DMS53 (cell line): ENCODE data around the gene ZNF641.

Experiments used
- DNase-seq: peaks from one replicate; lab custom pipeline; 2025; lab: John Stamatoyannopoulos, UW

The ZNF641 gene

GRCh38 chr12:48350249-48351021 is at the start of gene ZNF641:
Gene ZNF641 (minus strand): TSS chr12:48350919. CDS start chr12:48348090, 2,829 bp downstream.
- DNase-seq = peak; percentile 98

DNA sequence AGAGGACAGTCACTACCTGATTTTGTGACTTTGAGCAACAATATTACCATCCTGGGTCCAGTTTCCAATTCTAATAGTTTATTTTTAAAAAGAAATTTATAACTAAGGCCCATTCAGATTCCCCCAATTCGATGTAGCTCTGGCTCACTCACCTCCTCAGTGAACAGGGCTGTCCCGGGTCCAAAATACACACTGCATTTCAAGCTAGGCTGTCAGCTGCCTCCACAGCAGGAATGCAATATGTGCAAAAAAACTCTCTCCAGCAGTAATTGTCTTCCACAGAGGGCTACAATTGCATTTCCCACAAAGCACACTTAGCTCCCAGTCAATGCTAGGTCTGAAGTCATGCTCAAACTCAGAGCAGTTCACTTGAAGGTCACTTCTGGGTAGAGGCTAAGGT is 39.3 kb upstream of the ZNF641 start:
- no peak for DNase-seq

DNA sequence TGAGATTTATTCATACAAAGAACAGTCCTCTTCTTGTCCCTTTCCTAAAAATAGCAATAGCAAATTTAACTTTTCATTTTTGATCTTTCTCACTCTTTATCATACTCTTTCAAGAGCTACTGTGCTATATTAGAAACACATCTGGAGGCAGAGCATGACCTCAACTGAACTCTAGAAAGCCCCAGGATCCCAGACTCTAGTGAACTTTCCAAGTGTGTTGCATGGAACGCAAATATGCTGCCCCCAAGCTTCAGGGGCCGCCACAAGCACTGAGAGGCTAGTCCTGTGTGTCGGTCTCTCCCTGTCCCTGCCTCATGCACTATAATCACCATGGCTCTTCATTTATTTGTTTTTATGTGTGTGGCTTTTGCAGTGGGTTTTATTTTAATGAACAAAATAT is 38.7 kb upstream of the ZNF641 start:
- no peak for DNase-seq

DNA sequence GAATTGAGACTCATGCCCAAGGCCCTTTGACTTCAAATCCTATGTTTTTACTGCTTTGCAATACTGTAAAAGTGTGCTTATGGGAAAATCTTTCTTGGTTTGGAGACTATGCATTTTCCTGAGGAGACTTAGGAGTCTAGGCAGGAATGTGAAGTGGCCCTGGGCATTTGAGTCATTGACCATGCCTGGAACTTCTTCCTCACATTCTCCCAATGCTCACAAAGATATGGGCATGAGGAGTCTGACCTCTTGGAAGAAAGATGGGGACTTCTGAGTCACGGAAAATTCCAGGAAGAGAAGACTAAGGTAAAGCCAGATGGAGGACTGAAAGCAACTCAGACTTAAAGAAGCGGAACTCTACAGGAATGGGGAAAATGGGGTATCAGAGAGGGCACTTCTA is 38.2 kb upstream of the ZNF641 start:
- no peak for DNase-seq

DNA sequence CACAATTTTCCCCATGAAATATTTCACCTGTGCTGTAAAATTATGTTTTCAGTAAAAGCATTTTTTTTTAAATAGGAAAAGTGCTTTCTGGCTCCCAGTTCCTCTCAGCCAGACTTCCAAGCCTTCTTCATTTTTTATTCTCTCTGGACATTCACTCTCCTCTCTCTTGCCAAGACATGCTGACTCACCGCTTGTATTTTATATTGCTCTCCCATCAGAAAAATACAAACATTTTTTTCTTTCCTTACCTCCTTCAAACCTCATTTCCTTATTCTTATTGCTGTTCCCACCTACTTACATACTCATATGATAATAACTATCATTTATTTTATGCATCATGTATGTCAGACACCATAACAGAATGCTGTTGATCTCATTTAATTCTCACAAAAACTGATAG is 37.7 kb upstream of the ZNF641 start:
- DNase-seq = no peak

DNA sequence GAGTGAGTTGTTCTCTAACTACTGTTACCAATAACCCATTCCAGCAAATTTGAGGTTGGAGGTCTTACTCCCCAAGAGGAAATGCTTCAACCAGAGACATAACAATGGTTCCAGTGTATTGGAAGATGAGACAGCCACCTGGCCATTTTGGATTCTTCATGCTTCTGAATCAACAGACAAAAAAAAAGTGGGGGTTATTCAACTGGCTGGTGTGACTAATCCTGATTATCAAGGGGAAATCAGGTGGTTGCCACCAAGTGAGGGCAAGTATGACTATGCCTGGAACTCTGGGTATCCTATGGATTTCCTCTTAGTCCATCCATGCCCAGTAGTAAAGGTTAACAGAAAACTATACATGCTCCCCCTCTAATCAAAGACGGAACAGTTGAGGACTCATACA is 29.9 kb upstream of the ZNF641 start:
- no peak for DNase-seq

GRCh38 chr12:48379794-48380193 is 29.1 kb upstream of the ZNF641 start:
- DNase-seq = no peak

GRCh38 chr12:48377646-48378045 is 26.9 kb upstream of the ZNF641 start:
- DNase-seq = no peak

DNA sequence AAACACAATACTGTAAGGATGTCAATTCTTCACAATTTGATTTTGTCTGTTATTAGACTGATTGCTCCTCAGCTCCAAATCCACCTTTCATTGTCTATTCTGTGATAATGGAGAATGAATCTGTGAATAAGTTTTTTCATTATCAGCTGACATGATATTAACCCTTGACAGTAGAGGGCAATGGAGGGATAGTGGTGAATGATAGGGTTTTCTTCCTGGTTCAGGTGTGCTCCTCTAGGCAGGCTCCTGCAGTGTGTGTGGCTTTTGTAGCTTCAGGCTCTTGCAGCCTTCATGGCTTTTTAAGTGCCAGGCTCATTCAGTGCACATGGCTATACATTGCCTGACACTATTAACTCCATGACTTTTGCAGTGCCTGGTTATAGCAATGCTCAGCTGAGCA is 23.4 kb upstream of the ZNF641 start:
- DNase-seq = no peak

DNA sequence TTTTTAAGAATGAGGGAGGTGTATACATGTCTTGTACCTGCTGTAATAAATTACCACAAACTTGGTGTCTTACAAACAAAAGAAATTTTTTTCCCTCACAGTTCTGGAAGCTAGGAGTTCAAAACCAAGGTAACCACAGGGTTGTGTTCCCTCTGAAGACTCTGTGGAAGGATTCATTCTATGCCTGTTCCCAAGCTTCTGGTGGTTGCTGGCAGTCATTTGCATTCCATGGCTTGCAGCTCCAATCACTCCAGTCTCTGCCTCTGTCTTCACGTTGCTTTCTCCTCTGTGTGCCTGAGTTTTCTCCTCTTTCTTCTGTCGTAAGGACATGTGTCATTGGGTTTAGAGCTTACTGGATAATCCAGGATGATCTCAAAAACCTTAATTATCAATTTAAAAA is 15.4 kb upstream of the ZNF641 start:
- no peak for DNase-seq

DNA sequence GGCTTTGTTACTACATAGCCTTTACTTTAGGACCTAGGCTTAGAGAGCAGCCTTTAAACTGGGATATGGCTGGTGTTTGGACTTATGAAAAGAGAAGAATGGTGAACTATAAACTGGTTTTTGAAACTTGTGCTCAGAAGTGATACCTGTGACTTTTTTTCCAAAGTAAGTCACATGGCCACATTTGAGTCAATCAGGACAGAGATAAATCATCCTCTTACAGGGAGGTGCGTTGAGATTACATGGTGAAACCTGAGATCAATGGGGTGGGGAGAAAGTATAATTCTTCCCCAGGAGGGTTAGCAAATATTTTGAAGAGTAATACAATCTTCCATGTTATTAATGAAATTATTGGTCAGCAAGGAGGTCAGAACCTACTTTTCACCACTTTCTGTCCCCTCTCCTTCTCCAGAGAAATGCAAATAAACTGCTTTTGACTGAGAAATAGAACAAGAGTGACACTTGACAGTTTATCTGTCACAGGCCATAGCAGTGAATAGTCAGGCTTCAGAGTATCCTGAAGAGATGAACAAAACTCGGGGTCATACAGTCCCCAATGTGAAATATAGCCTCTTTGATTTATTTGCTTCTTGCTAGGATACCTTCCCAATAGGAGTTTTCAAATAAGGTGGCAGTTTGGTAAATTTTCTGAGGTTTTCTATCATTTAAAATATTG is 11.1 kb upstream of the ZNF641 start:
- DNase-seq = no peak

- no peak for DNase-seq
Measured at GRCh38 chr12:48358937-48359513, 8.3 kb upstream of the ZNF641 start.

GRCh38 chr12:48356041-48356768 is 5.5 kb upstream of the ZNF641 start:
- peak; percentile 90 for DNase-seq

GRCh38 chr12:48352157-48352760 is 1.5 kb upstream of the ZNF641 start:
- no peak for DNase-seq

DNA sequence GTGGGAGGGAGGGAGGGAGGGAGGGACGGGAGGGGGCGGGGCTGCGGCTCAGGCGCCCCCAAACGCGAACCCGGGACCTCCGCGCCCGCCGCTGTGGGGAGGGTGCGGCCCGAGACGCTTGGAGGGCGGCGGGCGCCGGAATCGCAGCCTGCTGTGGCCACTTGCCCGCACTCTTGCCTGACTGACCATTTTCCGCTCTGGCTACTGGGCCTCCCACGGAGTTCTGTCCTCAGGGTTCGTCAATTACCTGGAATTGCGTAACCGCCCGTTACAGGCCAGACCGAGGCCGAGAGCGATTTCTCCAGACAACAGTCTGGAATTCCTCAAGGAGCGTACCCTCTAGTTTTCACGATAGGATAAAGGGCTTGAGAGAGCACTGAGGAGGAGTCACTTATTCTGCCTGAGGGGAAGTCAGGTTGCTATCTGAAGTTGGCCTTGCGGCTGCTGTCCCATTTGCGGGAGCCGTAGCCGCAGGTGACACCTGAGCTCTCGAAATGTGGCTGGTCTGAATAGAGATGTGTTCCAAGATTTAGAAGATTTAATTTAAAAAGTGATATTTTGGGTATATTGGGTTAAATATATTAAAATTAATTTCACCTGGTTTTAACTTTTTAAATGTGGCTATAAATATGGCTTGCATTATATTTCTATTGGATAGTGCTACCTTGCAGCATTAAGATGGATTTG is 446 bp upstream of the ZNF641 start:
- peak; percentile 96 for DNase-seq

DNA sequence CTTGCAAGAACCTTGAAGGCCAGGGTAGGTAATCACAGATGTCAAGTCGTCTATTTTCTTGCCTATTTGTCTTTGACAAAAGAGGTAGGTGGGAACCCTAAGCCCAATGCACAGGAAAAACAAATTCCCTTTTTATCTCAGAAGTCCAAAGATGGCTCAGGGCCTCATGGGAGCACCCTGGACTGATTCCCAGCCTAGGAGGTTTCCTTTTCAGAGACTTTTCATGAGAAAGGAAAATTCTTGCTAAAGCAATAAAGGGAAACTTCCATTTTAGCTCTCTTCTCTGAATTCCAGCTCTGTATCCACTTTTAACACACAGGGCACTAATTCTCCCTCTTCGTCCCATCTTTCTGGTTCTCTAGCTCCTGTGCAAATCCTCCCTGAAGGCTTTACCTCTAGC is 1.2 kb downstream of the ZNF641 start:
- no peak for DNase-seq

GRCh38 chr12:48342980-48343379 is 7.7 kb downstream of the ZNF641 start:
- no peak for DNase-seq

DNA sequence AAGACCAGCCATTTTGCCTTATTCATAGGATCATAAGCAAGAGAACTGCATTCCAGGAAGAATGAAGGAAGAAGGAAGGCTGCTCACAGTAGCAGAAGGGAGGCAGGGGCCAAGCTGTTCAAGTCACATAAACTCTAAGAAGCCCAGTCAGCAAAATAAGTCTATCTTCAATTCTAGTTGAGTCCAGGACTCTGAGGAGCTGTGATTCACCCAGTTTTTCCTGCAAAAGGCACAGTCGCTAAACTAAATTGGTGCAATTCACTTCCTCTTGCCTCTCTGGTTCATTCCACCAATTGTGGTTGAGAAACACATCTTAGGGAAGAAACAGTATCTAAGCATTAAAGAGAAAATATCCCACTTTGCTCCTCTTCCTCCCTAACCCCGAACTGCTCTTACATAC is 9.8 kb downstream of the ZNF641 start:
- no peak for DNase-seq

DNA sequence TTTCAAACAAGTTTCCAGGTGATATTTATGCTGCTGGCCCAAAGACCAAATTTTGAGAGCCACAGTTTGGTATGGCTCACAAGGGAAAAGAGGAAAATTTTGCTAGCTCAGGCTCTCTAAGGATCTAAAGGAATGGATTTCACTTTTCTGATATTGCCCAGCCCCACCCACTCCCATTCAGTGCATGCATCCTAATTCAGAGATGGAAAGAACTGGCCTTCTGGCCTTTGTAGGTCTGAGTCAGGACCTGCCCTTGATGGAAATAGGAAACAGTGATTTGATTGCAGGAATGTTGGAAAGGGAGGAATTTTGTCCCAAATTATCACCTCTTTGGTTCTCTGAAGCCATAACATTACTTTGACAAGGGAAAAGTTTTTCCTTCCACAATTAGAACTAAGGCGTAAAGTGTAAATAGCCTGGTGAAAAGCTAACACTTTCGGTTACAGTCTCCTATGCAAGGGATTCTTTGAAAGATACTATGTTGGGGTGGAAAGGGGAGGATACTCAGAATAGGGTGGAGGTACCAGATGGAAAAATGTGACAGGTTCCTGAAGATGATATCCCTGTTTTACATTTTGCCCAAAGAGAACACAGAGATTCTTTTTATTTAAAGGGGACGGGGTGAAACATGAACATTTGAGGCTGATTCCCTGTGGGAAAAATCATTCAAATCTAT is 11.1 kb downstream of the ZNF641 start:
- DNase-seq = no peak

DNA sequence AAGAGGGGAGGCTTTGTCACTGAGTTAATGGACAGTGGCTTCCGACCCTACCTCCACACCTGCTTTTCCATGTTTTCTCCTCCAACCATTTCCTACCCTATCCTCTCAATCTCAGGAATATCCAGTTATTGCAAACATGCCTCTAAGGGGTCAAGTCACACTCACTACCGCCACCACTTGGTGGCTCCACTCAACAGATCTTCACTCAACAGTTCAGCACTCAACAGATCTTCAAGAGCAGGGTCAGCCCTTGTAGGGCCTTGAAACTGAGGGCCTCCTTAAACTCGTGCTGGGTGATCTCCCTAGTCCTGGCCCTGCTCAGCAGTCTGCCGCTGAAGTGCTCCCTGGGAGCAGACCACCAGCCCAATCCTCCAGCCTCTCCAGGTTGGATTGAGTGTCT is 14.2 kb downstream of the ZNF641 start:
- peak; percentile 55 for DNase-seq

- no peak for DNase-seq
Measured at GRCh38 chr12:48336061-48336460, 14.7 kb downstream of the ZNF641 start.
